Upper lobe of left lung (tissue), 4 donors: ENCODE measurements around the gene SFXN1.
"Not testable (repeated sequence)": the region's sequence is repeated elsewhere in the genome, so short reads cannot be mapped to it uniquely, and the experiment has no call there.

Experiments
- POLR2A ChIP-seq, 4 donors: fragments of 450-650 bp; IDR thresholded peaks; one replicate each; pipeline ENCODE4 v1.5.1; 2016 to 2017; ENCODE audit warnings: antibody characterized with exemption in 4 of 4, mild to moderate bottlenecking in 2 of 4
- POLR2AphosphoS5 ChIP-seq, 2 donors: sonication (generic); formaldehyde crosslinking; IDR thresholded peaks; one replicate each; pipeline ENCODE4 v1.5.1; 2017; ENCODE audit warnings: antibody characterized with exemption in 2 of 2
- TF ChIP-seq, protein P1 (sequence below), 6 experiments: fragments of 450-650 bp in 4 of 6; fragments of 200-600 bp in 2 of 6; sonication (generic) in 2 of 6; IDR thresholded peaks; one replicate each; pipeline ENCODE4 v1.5.1; 2016 to 2019; ENCODE audit warnings: antibody characterized with exemption in 6 of 6

DNA sequence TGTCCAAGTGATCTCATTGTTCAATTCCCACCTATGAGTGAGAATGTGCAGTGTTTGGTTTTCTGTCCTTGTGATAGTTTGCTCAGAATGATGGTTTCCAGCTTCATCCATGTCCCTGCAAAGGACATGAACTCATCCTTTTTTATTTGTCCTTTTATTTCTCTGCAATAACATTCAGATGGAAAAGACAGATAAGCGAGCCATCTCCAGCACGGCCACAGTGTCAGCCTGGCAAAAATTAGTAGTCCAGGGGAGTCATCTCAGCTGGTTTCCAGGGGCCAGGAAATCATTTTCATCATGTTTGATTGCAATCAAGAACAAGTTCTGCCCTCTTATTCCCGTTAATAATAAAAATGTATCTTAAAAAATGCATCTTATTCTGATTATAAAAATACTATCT, 57.0 kb downstream of the SFXN1 start:
- TF ChIP-seq POLR2AphosphoS5, POLR2A (IDR thresholded peaks at IDR 0.05): not testable (repeated sequence)
- TF ChIP-seq, protein P1, sequence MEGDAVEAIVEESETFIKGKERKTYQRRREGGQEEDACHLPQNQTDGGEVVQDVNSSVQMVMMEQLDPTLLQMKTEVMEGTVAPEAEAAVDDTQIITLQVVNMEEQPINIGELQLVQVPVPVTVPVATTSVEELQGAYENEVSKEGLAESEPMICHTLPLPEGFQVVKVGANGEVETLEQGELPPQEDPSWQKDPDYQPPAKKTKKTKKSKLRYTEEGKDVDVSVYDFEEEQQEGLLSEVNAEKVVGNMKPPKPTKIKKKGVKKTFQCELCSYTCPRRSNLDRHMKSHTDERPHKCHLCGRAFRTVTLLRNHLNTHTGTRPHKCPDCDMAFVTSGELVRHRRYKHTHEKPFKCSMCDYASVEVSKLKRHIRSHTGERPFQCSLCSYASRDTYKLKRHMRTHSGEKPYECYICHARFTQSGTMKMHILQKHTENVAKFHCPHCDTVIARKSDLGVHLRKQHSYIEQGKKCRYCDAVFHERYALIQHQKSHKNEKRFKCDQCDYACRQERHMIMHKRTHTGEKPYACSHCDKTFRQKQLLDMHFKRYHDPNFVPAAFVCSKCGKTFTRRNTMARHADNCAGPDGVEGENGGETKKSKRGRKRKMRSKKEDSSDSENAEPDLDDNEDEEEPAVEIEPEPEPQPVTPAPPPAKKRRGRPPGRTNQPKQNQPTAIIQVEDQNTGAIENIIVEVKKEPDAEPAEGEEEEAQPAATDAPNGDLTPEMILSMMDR (IDR thresholded peaks at IDR 0.05), result not testable (repeated sequence)
